SK-N-SH (cell line): ENCODE results near the gene ZNF385C.

ENCODE experiments used
- EZH2phosphoT487 ChIP-seq: fragments of 200-600 bp; sonication (generic); IDR thresholded peaks from 2 replicates; pipeline ENCODE4 v1.6.1; 2017; ENCODE audit warnings: low read depth, mixed run types, mild to moderate bottlenecking, antibody characterized with exemption, moderate library complexity, borderline replicate concordance
- FOXJ3 ChIP-seq: sonication (generic); formaldehyde crosslinking; IDR thresholded peaks from 2 replicates; pipeline ENCODE4 v1.5.1; 2020; ENCODE audit warnings: mild to moderate bottlenecking, missing genetic modification reagents
- NFIC ChIP-seq: IDR thresholded peaks from 2 replicates; pipeline ENCODE4 v1.4.0; 2012; ENCODE audit warnings: borderline replicate concordance
- RAD21 ChIP-seq: IDR thresholded peaks from 2 replicates; pipeline ENCODE4 v1.6.1; 2012; ENCODE audit warnings: mild to moderate bottlenecking, low read length
- RCOR1 ChIP-seq: fragments of 150-350 bp; IDR thresholded peaks from 2 replicates; pipeline ENCODE4 v1.6.1; 2017; ENCODE audit warnings: antibody characterized with exemption, low read length
- RXRA ChIP-seq: IDR thresholded peaks from 2 replicates; pipeline ENCODE4 v1.4.0; 2012; ENCODE audit warnings: low read depth, mild to moderate bottlenecking, borderline replicate concordance
- TEAD4 ChIP-seq: IDR thresholded peaks from 2 replicates; pipeline ENCODE4 v1.4.0; 2012; ENCODE audit warnings: mild to moderate bottlenecking, borderline replicate concordance; ENCODE audit not compliant: insufficient read depth
- TF ChIP-seq, protein P1 (sequence below): fragments of 200-600 bp; sonication (generic); IDR thresholded peaks from 2 replicates; pipeline ENCODE4 v1.6.1; 2017; ENCODE audit warnings: antibody characterized with exemption, mild to moderate bottlenecking, moderate library complexity
- TF ChIP-seq, protein P2 (sequence below): IDR thresholded peaks from 2 replicates; pipeline ENCODE4 v1.6.1; 2012; ENCODE audit warnings: mild to moderate bottlenecking, low read depth, low read length, moderate library complexity
- TF ChIP-seq, protein P3 (sequence below): fragments of 150-350 bp; IDR thresholded peaks from 2 replicates; pipeline ENCODE4 v1.6.1; 2016; ENCODE audit warnings: mild to moderate bottlenecking, low read depth, low read length
- TF ChIP-seq, protein P4 (sequence below): IDR thresholded peaks from 2 replicates; pipeline ENCODE4 v1.4.0; 2012; ENCODE audit warnings: low read depth, borderline replicate concordance

DNA sequence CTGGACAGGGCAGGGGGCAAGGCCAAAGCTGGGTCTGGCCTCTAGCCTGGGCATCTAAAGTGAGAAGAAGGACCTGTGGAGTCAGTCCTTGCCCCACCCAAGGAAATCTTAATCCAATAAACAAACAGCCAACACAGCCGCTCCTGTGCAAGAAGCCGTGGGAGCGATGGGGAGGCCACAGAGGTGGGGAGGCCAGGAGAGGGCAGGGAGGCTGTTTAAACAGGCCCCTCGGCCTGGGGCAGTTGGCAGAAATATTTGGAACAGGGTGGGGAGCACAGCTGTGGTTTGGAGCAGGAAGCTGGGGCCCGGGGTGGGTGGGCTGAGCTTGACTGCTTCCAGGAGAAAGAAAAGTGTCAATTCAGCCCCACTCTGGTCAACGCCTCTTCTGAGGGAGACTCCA, 5.3 kb downstream of the ZNF385C start:
- TF ChIP-seq, protein P1, sequence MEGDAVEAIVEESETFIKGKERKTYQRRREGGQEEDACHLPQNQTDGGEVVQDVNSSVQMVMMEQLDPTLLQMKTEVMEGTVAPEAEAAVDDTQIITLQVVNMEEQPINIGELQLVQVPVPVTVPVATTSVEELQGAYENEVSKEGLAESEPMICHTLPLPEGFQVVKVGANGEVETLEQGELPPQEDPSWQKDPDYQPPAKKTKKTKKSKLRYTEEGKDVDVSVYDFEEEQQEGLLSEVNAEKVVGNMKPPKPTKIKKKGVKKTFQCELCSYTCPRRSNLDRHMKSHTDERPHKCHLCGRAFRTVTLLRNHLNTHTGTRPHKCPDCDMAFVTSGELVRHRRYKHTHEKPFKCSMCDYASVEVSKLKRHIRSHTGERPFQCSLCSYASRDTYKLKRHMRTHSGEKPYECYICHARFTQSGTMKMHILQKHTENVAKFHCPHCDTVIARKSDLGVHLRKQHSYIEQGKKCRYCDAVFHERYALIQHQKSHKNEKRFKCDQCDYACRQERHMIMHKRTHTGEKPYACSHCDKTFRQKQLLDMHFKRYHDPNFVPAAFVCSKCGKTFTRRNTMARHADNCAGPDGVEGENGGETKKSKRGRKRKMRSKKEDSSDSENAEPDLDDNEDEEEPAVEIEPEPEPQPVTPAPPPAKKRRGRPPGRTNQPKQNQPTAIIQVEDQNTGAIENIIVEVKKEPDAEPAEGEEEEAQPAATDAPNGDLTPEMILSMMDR, result no peak
- TF ChIP-seq, protein P2, sequence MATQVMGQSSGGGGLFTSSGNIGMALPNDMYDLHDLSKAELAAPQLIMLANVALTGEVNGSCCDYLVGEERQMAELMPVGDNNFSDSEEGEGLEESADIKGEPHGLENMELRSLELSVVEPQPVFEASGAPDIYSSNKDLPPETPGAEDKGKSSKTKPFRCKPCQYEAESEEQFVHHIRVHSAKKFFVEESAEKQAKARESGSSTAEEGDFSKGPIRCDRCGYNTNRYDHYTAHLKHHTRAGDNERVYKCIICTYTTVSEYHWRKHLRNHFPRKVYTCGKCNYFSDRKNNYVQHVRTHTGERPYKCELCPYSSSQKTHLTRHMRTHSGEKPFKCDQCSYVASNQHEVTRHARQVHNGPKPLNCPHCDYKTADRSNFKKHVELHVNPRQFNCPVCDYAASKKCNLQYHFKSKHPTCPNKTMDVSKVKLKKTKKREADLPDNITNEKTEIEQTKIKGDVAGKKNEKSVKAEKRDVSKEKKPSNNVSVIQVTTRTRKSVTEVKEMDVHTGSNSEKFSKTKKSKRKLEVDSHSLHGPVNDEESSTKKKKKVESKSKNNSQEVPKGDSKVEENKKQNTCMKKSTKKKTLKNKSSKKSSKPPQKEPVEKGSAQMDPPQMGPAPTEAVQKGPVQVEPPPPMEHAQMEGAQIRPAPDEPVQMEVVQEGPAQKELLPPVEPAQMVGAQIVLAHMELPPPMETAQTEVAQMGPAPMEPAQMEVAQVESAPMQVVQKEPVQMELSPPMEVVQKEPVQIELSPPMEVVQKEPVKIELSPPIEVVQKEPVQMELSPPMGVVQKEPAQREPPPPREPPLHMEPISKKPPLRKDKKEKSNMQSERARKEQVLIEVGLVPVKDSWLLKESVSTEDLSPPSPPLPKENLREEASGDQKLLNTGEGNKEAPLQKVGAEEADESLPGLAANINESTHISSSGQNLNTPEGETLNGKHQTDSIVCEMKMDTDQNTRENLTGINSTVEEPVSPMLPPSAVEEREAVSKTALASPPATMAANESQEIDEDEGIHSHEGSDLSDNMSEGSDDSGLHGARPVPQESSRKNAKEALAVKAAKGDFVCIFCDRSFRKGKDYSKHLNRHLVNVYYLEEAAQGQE, result no peak
- TF ChIP-seq, protein P3, sequence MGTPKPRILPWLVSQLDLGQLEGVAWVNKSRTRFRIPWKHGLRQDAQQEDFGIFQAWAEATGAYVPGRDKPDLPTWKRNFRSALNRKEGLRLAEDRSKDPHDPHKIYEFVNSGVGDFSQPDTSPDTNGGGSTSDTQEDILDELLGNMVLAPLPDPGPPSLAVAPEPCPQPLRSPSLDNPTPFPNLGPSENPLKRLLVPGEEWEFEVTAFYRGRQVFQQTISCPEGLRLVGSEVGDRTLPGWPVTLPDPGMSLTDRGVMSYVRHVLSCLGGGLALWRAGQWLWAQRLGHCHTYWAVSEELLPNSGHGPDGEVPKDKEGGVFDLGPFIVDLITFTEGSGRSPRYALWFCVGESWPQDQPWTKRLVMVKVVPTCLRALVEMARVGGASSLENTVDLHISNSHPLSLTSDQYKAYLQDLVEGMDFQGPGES, result no peak
- TF ChIP-seq EZH2phosphoT487 (no peak), TEAD4 (no peak), RAD21 (no peak), RCOR1 (no peak), NFIC (no peak), RXRA (no peak), FOXJ3 (CRISPR knock-in tag) (no peak)
- TF ChIP-seq, protein P4, sequence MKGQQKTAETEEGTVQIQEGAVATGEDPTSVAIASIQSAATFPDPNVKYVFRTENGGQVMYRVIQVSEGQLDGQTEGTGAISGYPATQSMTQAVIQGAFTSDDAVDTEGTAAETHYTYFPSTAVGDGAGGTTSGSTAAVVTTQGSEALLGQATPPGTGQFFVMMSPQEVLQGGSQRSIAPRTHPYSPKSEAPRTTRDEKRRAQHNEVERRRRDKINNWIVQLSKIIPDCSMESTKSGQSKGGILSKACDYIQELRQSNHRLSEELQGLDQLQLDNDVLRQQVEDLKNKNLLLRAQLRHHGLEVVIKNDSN, result no peak
